ENCODE data around the gene KCMF1. TPM values are rescaled to one million over a fixed set of nuclear protein-coding genes. Genes with fewer than 3 reads are reported as not detected.

The KCMF1 gene
- total RNA-seq, 4 donors from 2014 or later, result 65.0 to 89.7 (median 71.1) TPM

DNA sequence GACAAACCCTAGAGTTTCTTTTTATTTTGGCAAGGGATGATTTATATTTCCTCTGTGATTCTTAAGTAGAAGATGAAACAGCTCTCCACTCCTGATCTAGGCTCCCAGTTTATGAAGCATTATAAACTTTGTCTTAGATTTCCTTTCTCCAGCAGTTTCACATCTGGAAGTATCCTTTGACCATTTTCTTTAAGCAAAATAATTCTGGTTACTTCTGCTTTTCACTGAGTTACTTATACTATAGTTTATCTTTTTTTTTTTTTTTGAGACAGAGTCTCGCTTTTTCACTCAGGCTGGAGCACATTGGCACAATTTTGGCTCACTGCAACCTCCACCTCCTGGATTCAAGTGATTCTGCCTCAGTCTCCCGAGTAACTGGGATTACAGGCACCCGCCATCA, 45.5 kb downstream of the KCMF1 start:
- TF ChIP-seq, protein P1, sequence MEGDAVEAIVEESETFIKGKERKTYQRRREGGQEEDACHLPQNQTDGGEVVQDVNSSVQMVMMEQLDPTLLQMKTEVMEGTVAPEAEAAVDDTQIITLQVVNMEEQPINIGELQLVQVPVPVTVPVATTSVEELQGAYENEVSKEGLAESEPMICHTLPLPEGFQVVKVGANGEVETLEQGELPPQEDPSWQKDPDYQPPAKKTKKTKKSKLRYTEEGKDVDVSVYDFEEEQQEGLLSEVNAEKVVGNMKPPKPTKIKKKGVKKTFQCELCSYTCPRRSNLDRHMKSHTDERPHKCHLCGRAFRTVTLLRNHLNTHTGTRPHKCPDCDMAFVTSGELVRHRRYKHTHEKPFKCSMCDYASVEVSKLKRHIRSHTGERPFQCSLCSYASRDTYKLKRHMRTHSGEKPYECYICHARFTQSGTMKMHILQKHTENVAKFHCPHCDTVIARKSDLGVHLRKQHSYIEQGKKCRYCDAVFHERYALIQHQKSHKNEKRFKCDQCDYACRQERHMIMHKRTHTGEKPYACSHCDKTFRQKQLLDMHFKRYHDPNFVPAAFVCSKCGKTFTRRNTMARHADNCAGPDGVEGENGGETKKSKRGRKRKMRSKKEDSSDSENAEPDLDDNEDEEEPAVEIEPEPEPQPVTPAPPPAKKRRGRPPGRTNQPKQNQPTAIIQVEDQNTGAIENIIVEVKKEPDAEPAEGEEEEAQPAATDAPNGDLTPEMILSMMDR (IDR thresholded peaks at IDR 0.05; ENCODE audit: low read depth), result no peak

DNA sequence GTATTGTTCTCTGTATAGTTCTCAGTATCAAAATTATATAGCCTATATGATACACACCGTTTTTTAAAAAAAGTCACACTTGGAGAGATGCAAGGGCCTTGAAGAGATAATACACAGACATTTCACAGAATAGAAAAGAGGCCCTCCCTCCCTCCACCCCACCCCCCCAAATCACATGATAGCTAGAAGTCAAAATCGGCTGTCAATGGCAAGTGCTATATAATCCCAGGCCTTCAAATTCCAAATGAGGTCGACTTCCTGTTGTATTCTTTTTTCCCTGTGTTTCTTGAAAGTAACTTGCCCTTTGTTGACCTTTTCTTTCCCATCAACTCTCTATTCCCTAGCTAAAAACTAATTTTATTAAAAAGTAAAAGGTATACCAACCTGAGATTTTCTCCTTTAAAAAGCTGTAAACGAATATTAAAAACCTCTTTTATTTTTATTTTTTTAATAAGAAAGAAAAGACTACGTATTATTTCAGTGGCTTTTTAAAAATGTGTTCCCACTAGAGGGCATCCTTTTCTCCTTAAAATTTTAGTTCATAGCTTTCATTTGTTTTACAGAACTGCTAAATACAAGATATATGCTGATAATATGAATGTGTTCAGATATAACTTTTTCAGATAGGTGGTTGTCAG, 46.6 kb downstream of the KCMF1 start:
- TF ChIP-seq, protein P1 (IDR thresholded peaks at IDR 0.05; ENCODE audit: low read depth), result no peak

DNA sequence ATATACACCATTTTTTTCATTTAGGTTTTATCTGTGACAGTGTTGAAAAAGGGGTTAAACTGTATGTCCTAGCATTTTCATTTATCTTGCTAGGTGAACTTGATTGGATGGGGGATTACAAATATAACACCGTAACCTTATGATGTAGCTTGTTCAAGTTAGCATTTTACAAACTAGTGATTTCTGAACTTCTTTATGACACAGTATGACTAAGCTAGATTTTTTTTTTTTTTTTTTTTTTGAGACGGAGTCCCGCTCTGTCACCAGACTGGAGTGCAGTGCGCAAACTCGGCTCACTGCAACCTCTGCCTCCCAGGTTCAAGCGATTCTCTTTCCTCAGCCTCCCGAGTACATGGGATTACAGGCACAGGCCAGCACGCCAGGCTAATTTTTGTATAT, 47.1 kb downstream of the KCMF1 start:
- TF ChIP-seq, protein P1 (IDR thresholded peaks at IDR 0.05; ENCODE audit: low read depth), result no peak

DNA sequence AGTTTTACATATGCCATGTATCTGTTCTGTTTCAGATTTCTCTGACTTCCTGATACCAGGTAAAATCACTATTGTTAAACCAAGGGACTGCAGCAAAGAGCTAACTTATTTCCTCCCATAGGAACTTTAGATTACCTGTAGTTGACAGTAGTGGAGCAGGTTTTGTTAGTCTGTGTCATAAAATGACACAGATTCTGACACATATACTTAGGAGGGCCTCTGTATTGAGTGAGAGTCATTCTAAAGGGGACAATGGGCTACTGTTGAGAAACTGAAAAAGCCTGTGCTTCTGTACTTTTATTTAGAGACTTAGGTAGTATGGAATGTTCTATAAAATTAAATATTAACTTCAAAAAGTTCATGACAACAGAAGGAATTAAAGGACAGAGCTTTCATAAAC, 48.2 kb downstream of the KCMF1 start:
- TF ChIP-seq, protein P1 (IDR thresholded peaks at IDR 0.05; ENCODE audit: low read depth), result no peak

DNA sequence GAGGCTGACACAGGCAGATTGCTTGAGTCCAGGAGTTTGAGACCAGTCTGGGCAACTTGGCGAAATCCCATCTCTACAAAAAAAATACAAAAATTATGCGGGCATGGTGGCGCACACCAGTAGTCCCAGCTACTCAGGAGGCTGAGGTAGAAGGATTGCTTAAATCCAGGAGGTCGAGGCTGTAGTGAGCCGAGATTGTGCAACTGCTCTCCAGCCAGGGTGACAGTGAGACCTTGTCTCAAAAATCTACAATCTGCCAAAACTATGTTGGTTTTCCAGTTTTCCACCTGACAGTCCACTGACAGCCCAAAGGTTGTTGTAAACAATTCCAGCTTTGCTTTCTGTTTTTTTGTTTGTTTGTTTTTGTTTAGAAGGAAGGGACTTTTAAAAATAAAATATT, 51.3 kb downstream of the KCMF1 start:
- TF ChIP-seq, protein P1 (IDR thresholded peaks at IDR 0.05; ENCODE audit: low read depth), result no peak

DNA sequence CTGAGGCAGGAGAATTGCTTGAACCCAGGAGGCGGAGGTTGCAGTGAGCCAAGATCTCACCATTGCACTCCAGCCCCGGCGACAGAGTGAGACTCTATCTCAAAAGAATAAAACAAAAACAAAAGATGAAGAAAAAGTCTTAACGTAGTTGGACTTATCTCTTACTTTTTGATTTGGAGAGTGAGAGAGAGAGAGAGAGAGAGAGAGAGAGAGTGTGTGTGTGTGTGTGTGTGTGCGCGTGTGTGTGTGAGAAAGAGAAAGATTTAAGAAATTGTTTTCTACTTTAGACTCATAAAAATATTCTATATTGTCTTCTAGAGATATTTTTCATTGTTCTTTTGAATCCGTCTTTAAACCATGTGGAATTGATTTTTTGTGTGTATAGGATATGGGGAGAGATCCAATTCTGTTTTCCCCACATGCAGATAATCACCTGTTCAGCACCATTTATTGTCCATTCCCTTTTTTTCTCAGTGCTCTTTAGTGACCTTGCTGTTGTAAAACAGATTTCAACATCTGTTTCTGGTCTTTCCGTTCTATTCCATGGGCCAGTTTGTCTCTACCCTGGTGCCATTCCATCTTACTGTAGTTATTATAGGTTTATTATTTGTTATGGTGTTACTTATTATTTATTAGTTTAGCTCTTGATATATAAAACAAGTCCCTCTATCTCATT, 53.5 kb downstream of the KCMF1 start:
- TF ChIP-seq, protein P1 (IDR thresholded peaks at IDR 0.05; ENCODE audit: low read depth), result no peak

DNA sequence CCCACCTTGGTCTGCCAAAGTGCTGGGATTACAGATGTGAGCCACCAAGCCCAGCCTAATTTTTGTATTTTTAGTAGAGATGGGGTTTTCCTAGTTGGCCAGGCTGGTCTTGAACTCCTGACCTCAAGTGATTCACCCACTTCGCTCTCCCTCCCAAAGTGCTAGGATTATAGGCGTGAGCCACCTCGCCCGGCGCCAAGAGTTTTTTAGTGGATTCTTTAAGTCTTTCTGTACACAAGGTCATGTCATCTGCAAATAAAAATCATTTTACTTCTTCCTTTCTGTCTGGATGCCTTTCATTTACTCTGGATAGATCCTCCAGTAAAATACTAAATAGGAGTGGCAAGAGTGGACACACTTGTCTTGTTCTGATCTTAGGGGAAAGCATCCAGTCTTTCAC, 61.7 kb downstream of the KCMF1 start:
- TF ChIP-seq, protein P1 (IDR thresholded peaks at IDR 0.05; ENCODE audit: low read depth), result no peak

Data from subcutaneous adipose tissue (tissue), 4 donors.